Activated gamma-delta T cell treated with anti-CD3 and anti-CD28 coated beads, Interleukin-2, amount 50 U/mL, for 16 hours (primary cell): ENCODE results near the gene SPATA31C1.
"Not testable (repeated sequence)": the region's sequence is repeated elsewhere in the genome, so short reads cannot be mapped to it uniquely, and the experiment has no call there.

Experiments used
- DNase-seq: peaks from one replicate; pipeline ENCODE4 v3.0.0-alpha.2; 2020; ENCODE audit warnings: low read depth

Gene SPATA31C1

GRCh38 chr9:87886933-87887505 is 30.7 kb upstream of the SPATA31C1 start:
- DNase-seq, result no peak

- no peak for DNase-seq
These were observed 29.9 kb upstream of the SPATA31C1 start for GRCh38 chr9:87887661-87888480.

- no peak for DNase-seq
These were observed 29.3 kb upstream of the SPATA31C1 start for GRCh38 chr9:87888501-87888900.

- DNase-seq, result no peak
These were observed 28.5 kb upstream of the SPATA31C1 start for GRCh38 chr9:87889065-87889881.

GRCh38 chr9:87889882-87890252 is 27.9 kb upstream of the SPATA31C1 start:
- no peak for DNase-seq

- no peak for DNase-seq
These were observed 26.9 kb upstream of the SPATA31C1 start for GRCh38 chr9:87890837-87891236.

- no peak for DNase-seq
These were observed 26.0 kb upstream of the SPATA31C1 start for GRCh38 chr9:87891754-87892153.

- no peak for DNase-seq
These were observed 24.8 kb upstream of the SPATA31C1 start for GRCh38 chr9:87892956-87893355.

GRCh38 chr9:87894998-87895625 is 22.6 kb upstream of the SPATA31C1 start:
- DNase-seq, result no peak

- DNase-seq, result no peak
These were observed 20.9 kb upstream of the SPATA31C1 start for GRCh38 chr9:87896891-87897290.

GRCh38 chr9:87898151-87898550 is 19.6 kb upstream of the SPATA31C1 start:
- DNase-seq, result no peak

- not testable (repeated sequence) for DNase-seq
These were observed 15.4 kb upstream of the SPATA31C1 start for GRCh38 chr9:87902371-87902770.

- no peak for DNase-seq
These were observed 8.3 kb upstream of the SPATA31C1 start for GRCh38 chr9:87909310-87910041.

GRCh38 chr9:87910821-87911220 is 6.9 kb upstream of the SPATA31C1 start:
- DNase-seq, result no peak

GRCh38 chr9:87919013-87919412 is 1.3 kb downstream of the SPATA31C1 start:
- not testable (repeated sequence) for DNase-seq

- not testable (repeated sequence) for DNase-seq
These were observed 3.8 kb downstream of the SPATA31C1 start for GRCh38 chr9:87921561-87921960.

GRCh38 chr9:87923012-87923411 is 5.2 kb downstream of the SPATA31C1 start:
- DNase-seq, result not testable (repeated sequence)

GRCh38 chr9:87924851-87925250 is 7.1 kb downstream of the SPATA31C1 start:
- DNase-seq, result not testable (repeated sequence)

- not testable (repeated sequence) for DNase-seq
These were observed 11.4 kb downstream of the SPATA31C1 start for GRCh38 chr9:87929152-87929551.

GRCh38 chr9:87934444-87934843 is 16.7 kb downstream of the SPATA31C1 start:
- DNase-seq, result not testable (repeated sequence)

GRCh38 chr9:87937352-87937751 is 19.6 kb downstream of the SPATA31C1 start:
- DNase-seq, result not testable (repeated sequence)

GRCh38 chr9:87937918-87938317 is 20.2 kb downstream of the SPATA31C1 start:
- not testable (repeated sequence) for DNase-seq
